GM18867 (cell line): ENCODE measurements around the gene AMPH.

Experiments
- ATAC-seq: cut with Tn5 transposase; IDR thresholded peaks from one replicate; pipeline ENCODE4 v1.9.1; 2021; ENCODE audit warnings: mild to moderate bottlenecking, moderate library complexity; ENCODE audit not compliant: unreplicated experiment

The AMPH gene

GRCh38 chr7:38545977-38546376 lies 85.2 kb downstream of the AMPH start:
- ATAC-seq, result no peak

DNA sequence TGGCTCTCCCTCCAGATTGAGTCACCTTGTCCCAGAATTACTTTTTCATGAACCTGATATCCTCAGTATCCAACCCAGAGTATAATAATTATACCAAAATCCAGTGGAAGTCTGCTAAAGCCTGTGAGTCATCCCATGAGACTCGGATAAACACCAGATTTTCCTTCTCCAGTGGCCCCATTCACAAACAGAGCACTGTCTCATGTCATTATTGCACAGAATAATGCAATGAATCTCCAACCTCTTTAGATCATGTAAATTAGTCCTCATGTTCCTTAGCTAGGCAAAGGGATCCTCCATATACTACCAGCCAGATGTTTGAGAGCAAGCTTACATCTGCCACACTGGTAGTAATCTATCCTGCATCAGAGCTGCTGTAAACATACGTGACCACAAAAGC lies 89.0 kb downstream of the AMPH start:
- no peak for ATAC-seq

- no peak for ATAC-seq
Measured at GRCh38 chr7:38541440-38541839, 89.7 kb downstream of the AMPH start.

GRCh38 chr7:38539477-38540081 lies 91.6 kb downstream of the AMPH start:
- ATAC-seq, result no peak

DNA sequence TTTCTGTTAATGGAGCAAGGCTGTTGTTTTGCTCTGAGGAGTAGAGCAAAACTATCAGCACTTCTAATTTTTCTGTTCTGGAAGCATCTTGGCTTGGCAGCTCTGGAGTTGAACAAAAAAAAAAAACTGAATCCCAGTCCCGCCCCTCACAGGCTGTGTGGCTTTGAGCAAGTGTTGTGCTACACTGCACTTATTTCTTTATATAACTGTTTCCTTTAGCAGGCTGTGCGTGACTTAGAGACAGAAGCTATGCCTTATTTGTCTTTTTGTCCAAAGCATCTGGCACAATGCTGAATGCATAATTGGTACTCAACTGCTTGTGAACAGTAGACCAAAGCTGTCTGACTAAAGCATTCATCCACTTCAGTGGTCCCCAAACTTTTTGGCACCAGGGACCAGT lies 96.1 kb downstream of the AMPH start:
- no peak for ATAC-seq

GRCh38 chr7:38525857-38526256 lies 105.3 kb downstream of the AMPH start:
- no peak for ATAC-seq

- ATAC-seq, result no peak
Measured at GRCh38 chr7:38524786-38525185, 106.4 kb downstream of the AMPH start.

DNA sequence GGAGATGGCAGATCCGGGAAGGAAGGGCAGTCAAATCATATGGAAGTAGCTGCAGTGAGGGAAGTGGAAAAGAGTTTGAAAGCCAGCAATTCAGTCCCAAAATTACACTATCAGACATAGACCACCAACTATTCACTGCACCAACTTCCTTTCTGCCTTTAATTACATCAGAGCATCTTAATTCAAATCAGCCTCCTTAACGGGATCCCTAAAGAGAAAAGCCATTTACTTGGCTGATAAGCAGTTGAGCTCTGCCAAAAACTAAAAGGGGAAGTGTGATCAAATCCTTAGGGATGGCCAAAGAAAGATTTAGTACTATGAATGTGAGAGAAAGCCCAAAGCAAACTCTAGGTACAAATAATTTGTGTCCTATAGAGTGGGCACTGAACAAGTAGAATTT lies 110.4 kb downstream of the AMPH start:
- no peak for ATAC-seq

- no peak for ATAC-seq
Measured at GRCh38 chr7:38518541-38518940, 112.6 kb downstream of the AMPH start.

DNA sequence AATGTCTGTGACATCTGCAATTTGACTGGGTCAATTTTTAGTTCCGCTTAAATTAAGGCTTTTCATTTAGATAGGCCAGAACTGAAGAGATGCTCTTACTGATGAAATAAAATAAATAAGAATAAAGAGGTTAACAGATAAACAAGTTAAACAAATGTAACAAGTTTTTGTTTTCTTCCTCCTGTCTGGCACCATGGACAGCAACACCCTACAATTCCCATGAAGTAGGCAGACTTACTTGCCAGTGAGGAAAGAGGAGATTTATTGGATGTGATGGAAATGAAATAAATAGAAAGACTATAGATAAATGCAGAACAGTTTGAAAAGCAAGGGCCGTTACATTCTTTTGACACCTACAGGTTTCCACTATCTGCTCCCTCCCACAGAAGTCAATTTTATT lies 118.5 kb downstream of the AMPH start:
- no peak for ATAC-seq

DNA sequence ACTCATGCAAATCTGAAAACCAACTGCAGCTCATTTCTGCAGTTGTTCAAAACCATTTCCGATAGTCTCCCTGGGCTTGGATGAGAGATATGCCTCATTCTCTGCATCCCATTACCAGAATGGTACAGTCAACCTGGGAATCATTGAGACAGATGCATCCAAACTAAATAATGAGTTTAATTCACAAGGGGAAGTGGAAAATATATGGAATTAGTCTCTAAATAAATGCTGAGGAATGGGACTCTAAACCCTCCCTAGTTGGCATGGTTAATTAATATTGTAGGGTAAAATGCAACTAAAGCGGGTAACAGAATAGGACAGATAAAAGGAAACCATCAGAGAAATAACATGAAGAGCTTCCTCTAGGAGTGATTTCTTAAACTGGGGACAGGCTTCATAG lies 118.9 kb downstream of the AMPH start:
- ATAC-seq, result no peak

GRCh38 chr7:38507384-38507783 lies 123.8 kb downstream of the AMPH start:
- no peak for ATAC-seq

DNA sequence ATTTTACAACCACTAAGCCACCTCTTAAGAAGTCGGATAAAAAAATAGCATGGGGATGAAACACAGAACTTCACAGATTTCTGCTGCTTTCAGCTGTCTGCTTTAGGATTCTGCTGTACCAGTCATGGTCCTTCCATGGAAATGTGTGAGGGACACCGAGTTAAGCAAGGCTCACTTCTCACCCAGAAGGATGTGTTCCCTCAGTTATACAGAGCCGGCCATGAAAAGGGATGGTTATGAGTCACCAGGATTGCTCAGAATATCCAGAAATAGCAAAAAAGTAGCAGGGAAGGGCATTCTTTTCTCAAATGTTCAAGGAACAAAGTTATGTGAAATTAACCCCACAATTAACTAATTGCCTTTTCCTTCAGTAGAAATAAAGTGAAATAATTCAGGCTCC lies 124.4 kb downstream of the AMPH start:
- no peak for ATAC-seq

- no peak for ATAC-seq
Measured at GRCh38 chr7:38506004-38506403, 125.2 kb downstream of the AMPH start.

GRCh38 chr7:38504684-38505083 lies 126.5 kb downstream of the AMPH start:
- ATAC-seq, result no peak

DNA sequence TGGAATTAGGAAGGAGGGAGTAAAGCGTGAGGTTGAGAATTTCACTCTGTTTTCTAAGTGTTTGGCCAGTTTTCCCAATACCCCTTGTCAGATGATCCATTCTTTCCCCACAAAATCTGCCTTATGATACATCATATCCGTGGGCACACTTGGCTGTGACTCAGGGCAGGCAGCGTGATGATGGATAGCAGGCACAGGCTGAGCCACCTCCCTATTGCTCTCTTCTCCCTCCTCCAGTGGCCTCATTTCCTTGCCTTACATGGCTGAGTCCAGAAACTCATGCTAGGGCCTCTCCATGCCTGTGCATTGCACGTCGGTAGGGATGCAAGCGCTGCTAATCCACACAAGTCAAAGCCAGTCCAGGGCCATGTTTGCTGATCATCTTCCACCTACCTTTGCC lies 128.3 kb downstream of the AMPH start:
- ATAC-seq, result no peak

DNA sequence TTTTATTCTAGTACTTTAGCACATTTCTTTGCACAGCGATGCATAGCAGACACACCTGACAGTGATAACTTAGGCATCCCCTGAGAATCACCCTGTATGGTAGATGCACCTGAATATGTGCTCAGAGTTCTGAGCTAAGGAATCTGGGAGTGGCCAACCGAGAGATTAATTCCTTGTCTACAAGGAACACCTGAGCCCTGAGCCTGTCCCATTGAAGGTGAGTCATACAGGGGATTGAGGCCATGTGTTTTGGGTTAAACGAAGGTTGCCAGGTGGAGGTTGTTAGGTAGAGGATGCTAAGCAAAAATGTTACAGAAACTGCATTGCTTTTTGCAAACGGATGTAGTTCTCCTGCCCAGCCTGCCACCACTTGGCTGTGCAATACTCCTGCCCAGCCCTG lies 128.9 kb downstream of the AMPH start:
- ATAC-seq, result no peak

- no peak for ATAC-seq
Measured at GRCh38 chr7:38492010-38492409, 139.2 kb downstream of the AMPH start.

GRCh38 chr7:38482521-38482920 lies 148.7 kb downstream of the AMPH start:
- ATAC-seq, result no peak

DNA sequence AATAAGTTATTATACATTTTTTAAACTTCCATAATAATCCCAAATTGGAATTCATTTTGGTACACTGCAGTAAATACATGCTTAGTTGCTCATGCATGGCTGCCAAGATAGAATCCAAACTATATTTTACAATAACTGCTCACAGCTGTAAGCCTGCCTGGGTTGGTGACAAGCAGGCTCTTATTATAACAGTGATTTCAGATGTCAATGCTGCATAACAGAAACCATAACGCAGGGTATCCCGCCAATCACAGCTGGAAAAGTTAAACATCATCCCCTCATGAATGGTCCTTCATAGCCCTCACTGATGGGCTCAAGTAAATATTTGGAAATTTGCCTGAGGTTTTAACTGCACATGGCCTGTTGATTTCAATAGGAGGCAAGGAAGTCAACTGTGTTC lies 149.8 kb downstream of the AMPH start:
- ATAC-seq, result no peak

DNA sequence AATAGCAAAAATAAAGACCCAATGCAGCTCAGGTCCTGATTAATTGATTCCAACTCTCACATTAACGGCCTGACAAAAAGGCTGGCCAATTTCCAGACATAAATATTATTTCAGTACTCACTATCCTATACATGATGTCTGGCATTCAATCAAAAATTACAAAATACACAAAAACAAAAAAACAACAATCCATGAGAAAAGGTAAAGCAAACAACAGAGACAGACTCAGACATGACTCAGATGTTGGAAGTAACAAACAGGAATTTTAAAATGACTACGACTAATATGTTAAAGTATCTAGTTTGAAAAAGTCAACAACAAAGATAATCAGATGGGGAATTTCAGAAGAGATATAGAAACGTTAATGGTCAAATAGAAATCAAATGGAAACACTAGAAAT lies 152.8 kb downstream of the AMPH start:
- ATAC-seq, result no peak

- ATAC-seq, result no peak
Measured at GRCh38 chr7:38477333-38477732, 153.8 kb downstream of the AMPH start.

DNA sequence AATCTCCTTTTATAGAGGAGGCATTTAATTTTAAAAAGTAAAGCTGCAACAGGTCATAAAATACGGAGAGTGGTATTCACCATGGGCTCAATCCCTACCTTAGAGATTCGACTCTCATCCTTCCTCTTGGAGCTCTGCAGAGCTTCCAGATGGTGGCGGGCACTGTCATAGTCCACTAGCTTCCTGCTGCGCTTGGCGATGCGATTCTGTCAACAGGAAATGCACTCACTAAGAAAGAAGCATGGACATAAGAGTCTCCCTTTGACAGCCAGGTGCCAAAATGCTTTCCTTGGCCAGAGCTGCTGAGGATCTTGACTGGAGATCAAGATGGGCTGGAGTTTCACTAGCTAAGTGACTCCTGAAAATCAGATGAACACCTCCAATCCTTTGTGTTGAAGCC lies 154.4 kb downstream of the AMPH start:
- no peak for ATAC-seq

- no peak for ATAC-seq
Measured at GRCh38 chr7:38465956-38466355, 165.2 kb downstream of the AMPH start.
